Central memory CD8-positive, alpha-beta T cell (primary cell): ENCODE data around the gene ZNF337.
A peak's percentile ranks its signal among the peaks of the same experiment; 100 is the strongest.
"Not testable (repeated sequence)": the region's sequence is repeated elsewhere in the genome, so short reads cannot be mapped to it uniquely, and the experiment has no call there.

ENCODE experiments used
- ATAC-seq: fragments of 150-1000 bp; cut with Tn5 transposase; replicated peaks from 2 replicates; pipeline ENCODE4 v1.10.0; 2022; ENCODE audit warnings: mild to moderate bottlenecking, moderate FRiP score, moderate number of reproducible peaks; ENCODE audit not compliant: poor library complexity, severe bottlenecking; ENCODE audit errors: extremely low read depth
- DNase-seq, 2 donors: peaks; one replicate each; pipeline ENCODE4 v3.0.0; 2021; ENCODE audit warnings: low spot score in 2 of 2
- H3K27ac Mint-ChIP-seq: one replicate; pipeline ENCODE4 v1.8.0; 2022; ENCODE audit warnings: low read depth, mild to moderate bottlenecking, moderate library complexity, mixed read lengths
- H3K27me3 Mint-ChIP-seq: one replicate; pipeline ENCODE4 v1.8.0; 2022; ENCODE audit warnings: mixed read lengths
- H3K36me3 Mint-ChIP-seq: one replicate; pipeline ENCODE4 v1.8.0; 2022; ENCODE audit warnings: mild to moderate bottlenecking, moderate library complexity, mixed read lengths; ENCODE audit not compliant: insufficient read depth
- H3K4me1 Mint-ChIP-seq: one replicate; pipeline ENCODE4 v1.8.0; 2022; ENCODE audit warnings: mixed read lengths
- H3K4me3 Mint-ChIP-seq: one replicate; pipeline ENCODE4 v1.8.0; 2022; ENCODE audit warnings: mild to moderate bottlenecking, moderate library complexity, mixed read lengths
- H3K9me3 Mint-ChIP-seq: one replicate; pipeline ENCODE4 v1.8.0; 2022; ENCODE audit warnings: mixed read lengths

Gene ZNF337

DNA sequence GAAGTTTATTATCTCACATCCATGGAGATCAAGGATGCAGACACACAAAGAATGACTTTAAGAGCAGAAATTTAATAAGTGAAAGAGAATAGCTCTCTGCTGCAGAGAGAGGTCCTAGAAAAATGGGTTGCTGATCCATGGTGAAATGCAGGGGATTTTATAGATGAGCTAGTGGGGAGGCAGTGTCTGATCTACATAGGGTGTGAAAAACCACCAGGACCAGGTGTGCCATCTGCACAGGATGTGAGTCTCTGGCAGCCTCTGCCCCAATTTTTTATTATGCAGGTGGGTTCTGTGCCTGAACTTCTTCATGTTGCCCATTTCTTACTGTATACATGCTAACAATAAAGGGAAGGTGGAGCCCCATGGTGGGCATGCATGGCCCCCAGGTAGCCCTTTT lies 52.9 kb downstream of the ZNF337 start:
- Mint-ChIP-seq H3K27ac (no peak overlapping the region), H3K27me3 (no peaks in the 10 kb centered on the region), H3K9me3 (no peaks in the 10 kb centered on the region), H3K4me1 (peaks cover 13% of the 10 kb centered on the region), H3K36me3 (peaks cover 4% of the 10 kb centered on the region), H3K4me3 (no peak overlapping the region)
- DNase-seq (no peak), ATAC-seq (no peak)

DNA sequence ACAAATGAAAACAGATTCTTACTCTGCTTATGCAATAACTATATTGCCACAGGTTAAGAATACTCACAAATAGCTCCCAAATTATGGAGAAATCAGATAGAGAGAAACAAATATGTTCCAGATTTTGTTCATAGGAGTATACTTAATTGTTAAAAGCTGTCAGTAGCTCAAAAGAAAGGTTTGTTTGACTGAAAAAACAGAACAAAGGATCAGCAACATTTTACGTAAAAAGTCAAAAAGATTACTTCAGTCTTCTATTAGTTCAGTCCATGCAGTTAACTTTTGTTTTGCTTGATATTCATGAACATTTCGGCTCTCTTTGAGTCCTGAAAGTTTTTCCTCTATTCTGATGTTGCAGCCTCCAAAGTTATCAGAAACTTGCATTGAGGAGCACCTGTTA lies 59.4 kb downstream of the ZNF337 start:
- H3K9me3 Mint-ChIP-seq: no peaks in the 10 kb centered on the region
- H3K36me3 Mint-ChIP-seq: peaks cover 5% of the 10 kb centered on the region
- no peaks in the 10 kb centered on the region for H3K4me1 Mint-ChIP-seq
- DNase-seq (no peak), ATAC-seq (no peak)
- no peak overlapping the region for H3K27ac Mint-ChIP-seq
- no peaks in the 10 kb centered on the region for H3K27me3 Mint-ChIP-seq
- H3K4me3 Mint-ChIP-seq: no peak overlapping the region

DNA sequence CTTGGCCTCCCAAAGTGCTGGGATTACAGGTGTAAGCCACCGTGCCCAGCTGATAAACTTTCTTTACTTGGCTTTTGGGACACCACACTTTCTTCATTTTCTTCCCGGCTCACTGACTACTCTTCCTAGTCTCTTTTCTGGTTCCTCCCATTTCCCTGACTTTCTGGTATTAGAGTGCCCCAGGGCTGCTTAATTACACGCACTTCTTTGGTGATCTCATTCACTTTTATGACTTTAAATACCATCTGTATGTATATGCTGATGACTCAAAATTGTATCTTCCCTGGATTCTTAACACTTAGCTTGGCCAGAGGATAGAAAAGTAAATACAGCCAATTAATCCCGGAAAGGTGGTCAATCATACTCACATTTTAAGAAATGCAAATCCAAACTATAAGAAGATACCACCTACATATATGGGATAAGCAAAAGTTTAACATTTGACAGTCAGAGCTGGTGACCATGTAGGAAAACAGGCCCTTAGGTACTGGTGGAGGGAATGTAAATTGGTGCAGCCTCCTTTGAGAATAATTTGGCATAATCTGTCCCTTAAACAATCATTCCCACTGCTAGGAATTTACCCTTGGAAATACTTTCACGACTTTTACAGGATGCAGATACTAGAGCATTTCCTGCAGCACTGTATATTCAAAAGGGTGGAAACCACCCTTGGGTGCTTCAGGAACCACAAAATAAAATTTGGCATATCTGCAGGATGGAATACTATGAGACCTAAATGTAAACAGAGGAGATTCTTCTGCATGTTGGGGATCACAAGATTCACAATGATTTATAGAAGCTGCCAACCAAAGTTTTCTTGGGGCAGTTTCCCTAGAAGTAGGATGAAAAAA lies 63.5 kb downstream of the ZNF337 start:
- Mint-ChIP-seq H3K27me3 (no peaks in the 10 kb centered on the region), H3K36me3 (peaks cover 2% of the 10 kb centered on the region), H3K4me1 (no peaks in the 10 kb centered on the region), H3K4me3 (no peak overlapping the region), H3K27ac (no peak overlapping the region), H3K9me3 (no peaks in the 10 kb centered on the region)
- ATAC-seq: no peak
- DNase-seq: no peak

- H3K27me3 Mint-ChIP-seq, H3K36me3 Mint-ChIP-seq, H3K27ac Mint-ChIP-seq, ATAC-seq, H3K9me3 Mint-ChIP-seq, H3K4me1 Mint-ChIP-seq, DNase-seq, H3K4me3 Mint-ChIP-seq: not testable (repeated sequence)
Observed at GRCh38 chr20:25630615-25631014, 66.0 kb downstream of the ZNF337 start.

- no peak overlapping the region for H3K4me3 Mint-ChIP-seq
- no peak for ATAC-seq
Observed at GRCh38 chr20:25629816-25630499, 66.7 kb downstream of the ZNF337 start.

GRCh38 chr20:25626779-25627178 lies 69.9 kb downstream of the ZNF337 start:
- Mint-ChIP-seq H3K4me1 (peaks cover 22% of the 10 kb centered on the region), H3K36me3 (peaks cover 11% of the 10 kb centered on the region), H3K27ac (no peak overlapping the region), H3K4me3 (no peak overlapping the region), H3K9me3 (no peaks in the 10 kb centered on the region), H3K27me3 (no peaks in the 10 kb centered on the region)
- DNase-seq (no peak), ATAC-seq (no peak)

More at GRCh38 chr20:25629816-25630499, 66.7 kb downstream of the ZNF337 start:
- no peaks in the 10 kb centered on the region for H3K9me3 Mint-ChIP-seq
- no peaks in the 10 kb centered on the region for H3K4me1 Mint-ChIP-seq
- H3K36me3 Mint-ChIP-seq: no peaks in the 10 kb centered on the region
- H3K27ac Mint-ChIP-seq: no peak overlapping the region
- H3K27me3 Mint-ChIP-seq: no peaks in the 10 kb centered on the region
- DNase-seq: no peak

DNA sequence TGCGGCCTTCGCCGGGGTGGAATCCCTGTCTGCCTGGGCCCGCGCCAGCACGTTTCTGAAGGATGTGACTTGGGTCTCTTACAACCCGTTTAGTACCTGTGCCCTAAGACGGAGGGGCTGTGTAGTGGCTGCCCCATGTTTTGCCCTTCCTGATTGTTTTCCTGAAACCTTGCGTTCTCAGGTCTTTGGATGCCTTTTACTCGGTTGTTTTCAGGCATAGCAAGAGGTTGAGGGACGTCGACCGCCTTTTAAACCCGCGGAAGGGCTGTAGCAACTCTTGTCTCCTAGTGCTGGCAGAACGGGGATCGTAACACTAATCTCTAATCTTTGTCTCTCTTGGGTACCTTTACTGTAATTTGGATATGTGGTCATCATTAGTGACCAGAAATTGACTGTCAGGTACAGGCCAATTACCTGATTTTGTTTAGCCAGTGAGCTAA lies 72.1 kb downstream of the ZNF337 start:
- H3K4me3 Mint-ChIP-seq: peak overlapping the region; percentile 83
- peaks cover 11% of the 10 kb centered on the region for H3K36me3 Mint-ChIP-seq
- no peaks in the 10 kb centered on the region for H3K27me3 Mint-ChIP-seq
- H3K4me1 Mint-ChIP-seq: peaks cover 23% of the 10 kb centered on the region
- H3K9me3 Mint-ChIP-seq: no peaks in the 10 kb centered on the region
- no peak for DNase-seq
- peak overlapping the region; percentile 94 for H3K27ac Mint-ChIP-seq
- ATAC-seq: peak; percentile 13
